GM19452 (cell line): Measurements from ENCODE around the gene NR1I3.

Source experiments
- ATAC-seq: cut with Tn5 transposase; IDR thresholded peaks from one replicate; pipeline ENCODE4 v1.9.1; 2021; ENCODE audit not compliant: unreplicated experiment

The NR1I3 gene

GRCh38 chr1:161219078-161219892 is 18.7 kb downstream of the NR1I3 start:
- ATAC-seq = no peak

- no peak for ATAC-seq
These were observed 19.5 kb downstream of the NR1I3 start for GRCh38 chr1:161218301-161219077.

- no peak for ATAC-seq
These were observed 20.2 kb downstream of the NR1I3 start for GRCh38 chr1:161217831-161218230.

DNA sequence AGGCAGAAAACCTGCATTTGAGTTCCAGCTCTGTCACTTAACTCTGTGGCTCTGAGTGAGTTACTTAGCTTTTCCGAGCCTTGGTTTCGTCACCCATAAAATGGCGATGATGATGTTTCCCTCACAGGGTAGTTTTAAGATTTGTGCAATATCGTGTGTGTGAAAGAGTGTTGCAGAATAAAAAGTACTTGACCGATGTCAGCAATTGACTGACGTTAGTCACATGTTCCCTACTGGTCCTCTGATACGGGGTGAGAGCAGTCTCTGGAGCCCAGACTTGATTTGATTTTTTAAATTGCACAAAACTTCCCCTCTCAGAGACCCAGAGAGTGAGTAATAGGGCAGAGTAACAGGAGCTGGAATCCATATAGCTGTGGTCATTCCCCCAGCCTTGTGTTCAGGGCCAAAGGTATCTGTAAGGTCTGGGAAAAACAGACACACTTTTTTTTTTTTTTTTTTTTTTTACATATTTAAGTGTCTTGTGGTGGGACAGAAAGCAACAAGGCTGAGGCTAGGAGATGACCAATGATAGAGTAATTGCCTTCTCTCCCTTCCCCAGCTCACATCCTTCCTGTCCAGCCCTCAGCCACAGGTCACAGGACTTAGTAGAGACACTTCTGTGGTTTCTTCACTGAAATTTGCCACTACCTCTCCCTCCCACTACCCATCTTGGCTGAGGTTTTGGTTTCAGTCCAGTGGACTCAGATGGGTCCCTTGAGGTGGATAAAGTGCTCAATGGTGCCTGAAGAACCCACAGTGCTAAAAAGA is 20.9 kb downstream of the NR1I3 start:
- peak; percentile 87 for ATAC-seq

GRCh38 chr1:161215076-161215475 is 22.9 kb downstream of the NR1I3 start, which contains the start of gene FCER1G:
TSS of gene FCER1G (plus strand) at chr1:161215295. CDS start at chr1:161215322, 27 bp downstream.
- no peak for ATAC-seq

DNA sequence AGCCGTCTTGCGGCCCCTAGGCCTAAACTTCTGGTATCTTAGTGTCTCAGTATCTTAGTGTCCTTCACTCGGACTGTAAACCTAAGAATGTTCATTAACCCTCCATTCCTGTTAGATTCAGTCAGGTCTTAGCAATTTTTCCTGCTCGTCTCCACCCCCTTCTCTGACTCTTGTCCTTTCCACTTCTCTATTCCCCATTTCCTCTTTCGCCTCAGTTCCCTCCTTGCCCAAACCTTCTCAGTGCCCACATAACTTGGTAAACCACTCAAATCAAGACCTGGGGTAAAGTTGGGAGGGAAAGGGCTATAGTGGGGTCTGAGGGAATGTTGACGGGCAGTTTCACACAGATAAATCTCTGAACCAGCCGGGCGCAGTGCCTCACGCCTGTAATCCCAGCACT is 23.6 kb downstream of the NR1I3 start:
- ATAC-seq = no peak

DNA sequence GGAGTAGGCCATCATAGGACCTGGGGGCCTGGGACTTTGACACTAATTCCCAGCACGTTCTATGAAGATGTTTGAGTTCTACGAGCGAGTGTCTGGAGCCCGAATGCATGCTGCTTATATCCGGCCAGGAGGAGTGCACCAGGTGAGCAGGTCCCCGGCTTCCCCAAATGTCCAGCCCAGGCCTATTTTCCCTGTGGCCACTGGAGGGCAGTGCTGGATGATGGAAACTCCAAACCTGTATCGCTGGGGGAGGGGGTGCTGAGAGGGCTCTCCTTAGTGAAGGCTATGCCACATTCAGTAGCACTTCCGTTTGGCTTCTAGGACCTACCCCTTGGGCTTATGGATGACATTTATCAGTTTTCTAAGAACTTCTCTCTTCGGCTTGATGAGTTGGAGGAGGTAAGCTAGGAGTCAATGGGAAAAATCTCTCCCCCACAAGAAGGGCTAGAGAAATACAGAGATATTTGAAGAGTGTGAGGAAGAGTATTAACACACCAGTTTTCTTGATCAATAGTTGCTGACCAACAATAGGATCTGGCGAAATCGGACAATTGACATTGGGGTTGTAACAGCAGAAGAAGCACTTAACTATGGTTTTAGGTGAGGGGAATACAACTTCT is 28.1 kb downstream of the NR1I3 start:
- ATAC-seq = no peak

DNA sequence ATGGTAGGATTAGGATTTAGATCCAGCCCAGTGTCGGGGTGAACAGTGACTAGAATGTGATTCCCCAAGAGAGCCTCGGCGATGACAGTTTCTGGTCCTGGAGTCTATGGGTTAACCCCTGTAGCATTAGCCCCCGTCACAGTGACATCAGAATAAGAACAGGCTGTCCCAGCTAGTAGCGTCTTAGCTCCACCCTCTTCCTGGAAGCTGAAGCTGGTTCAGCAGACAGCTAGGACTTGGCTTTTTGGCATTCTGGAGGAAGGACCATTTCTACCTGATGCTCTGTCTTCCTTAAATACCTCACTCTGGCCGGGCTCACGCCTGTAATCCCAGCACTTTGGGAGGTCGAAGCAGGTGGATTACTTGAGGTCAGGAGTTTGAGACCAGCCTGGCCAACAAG is 30.8 kb downstream of the NR1I3 start:
- no peak for ATAC-seq

GRCh38 chr1:161206411-161207140 is 31.4 kb downstream of the NR1I3 start:
- no peak for ATAC-seq

- peak; percentile 97 for ATAC-seq
These were observed 35.9 kb downstream of the NR1I3 start, which contains the start of gene NDUFS2 for GRCh38 chr1:161201836-161202712. TSS of gene NDUFS2 (plus strand) at chr1:161202367. CDS start at chr1:161202386, 19 bp downstream.

- no peak for ATAC-seq
These were observed 36.8 kb downstream of the NR1I3 start for GRCh38 chr1:161200992-161201835.

DNA sequence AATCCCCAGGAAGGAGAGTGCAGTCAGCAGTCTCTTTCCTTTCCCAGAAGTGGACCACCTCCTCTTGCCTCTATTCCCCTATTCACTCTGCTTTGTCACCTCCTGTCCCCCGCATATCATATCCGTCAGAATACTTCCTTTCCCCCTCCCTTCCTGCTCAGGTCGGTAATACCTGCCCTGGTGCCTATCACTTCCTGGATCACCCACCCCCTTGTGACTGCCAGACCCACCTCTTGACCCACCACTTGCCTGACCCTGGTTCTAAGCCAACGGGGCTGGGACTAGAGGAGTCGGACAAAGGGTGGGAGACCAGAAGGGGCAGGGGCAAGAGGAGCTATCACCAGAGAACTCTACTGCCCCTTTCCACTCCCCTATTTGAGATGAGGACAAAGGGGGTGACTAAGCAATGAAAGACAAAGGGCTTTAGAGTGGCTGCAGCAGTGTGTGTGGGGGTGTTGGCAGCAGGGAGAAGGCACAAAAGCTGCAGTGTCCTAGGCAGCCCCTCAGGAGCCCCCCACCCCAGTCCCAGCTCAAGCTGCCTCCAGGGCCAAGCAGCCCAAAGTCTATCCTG is 37.5 kb downstream of the NR1I3 start:
- ATAC-seq = no peak

DNA sequence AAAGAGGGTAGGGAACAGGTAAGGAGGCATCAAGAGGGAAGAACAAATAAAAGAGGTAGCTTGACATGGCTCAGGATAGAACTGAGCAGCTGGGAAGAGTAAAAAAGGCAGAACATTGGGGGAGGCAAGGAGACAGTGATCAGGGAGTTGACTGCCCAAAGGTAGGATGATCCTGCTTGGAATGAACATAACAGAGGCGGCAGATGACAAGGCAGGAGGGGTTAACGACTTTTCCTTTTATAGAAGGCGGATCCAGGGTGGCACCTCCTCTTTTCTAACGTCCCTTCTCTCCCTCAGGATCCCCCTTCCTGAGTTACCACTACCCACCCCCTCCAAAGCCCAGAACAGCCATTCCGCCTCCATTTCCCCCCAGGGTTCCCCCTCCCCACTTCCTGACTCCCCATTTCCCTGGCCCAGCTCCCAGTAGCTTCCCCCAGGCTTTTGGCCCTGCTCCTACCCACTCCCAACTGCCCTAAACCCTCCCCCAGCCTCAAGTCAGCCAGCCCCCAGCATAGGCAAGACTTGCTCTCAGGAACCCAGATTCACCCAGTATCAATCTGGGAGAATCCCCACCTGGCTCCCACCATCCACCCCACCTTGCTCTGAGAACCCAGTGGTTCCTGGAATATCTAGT is 38.4 kb downstream of the NR1I3 start:
- no peak for ATAC-seq

GRCh38 chr1:161198897-161199431 is 39.0 kb downstream of the NR1I3 start, which contains the start of gene ADAMTS4:
TSS of gene ADAMTS4 (minus strand) at chr1:161199054. CDS start at chr1:161198627, 427 bp downstream.
- no peak for ATAC-seq

- ATAC-seq = no peak
These were observed 39.7 kb downstream of the NR1I3 start for GRCh38 chr1:161198194-161198896.

DNA sequence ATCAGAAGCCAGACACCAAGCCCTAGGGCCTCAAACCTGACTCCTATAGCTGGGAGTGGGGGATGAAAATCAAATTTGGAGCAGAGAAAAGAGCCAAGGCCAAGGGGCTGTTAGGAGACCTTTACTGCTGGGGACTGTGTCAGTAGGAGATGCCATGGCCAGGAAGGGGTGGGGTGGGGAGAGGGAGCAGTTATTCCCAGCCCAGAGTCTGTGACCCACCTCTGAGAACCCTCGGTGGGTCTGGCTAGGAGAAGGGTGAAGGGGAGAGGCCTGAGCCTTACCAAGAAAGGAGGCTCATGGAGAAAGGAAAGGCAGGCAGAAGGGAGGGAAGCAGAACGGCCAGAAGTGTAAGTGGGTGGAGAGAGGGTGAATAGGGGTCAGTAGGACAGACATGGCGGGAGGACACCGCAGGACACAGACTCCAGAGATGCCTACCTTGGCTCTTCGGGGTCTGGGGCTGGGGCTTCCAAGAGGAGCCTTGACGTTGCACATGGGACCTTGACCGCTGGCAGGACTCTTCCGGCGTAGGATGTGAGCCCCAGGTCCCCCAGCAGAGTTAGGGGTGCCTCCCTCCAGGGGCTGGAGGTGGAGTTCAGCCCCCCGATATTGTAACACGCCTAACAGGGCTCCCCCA is 40.3 kb downstream of the NR1I3 start:
- no peak for ATAC-seq
